AG10803 (cell line): ENCODE results near the gene INPP5A.

Experiments
- DNase-seq: peaks from one replicate; pipeline ENCODE4 v3.0.0; 2010; ENCODE audit warnings: low read depth
- H3K4me3 ChIP-seq: 2 replicates; pipeline ENCODE4 v1.5.1; 2011; ENCODE audit warnings: mild to moderate bottlenecking, low read length, control low read depth
- CTCF ChIP-seq: conservative IDR thresholded peaks from 2 replicates; pipeline ENCODE4 v1.5.1; 2011; ENCODE audit warnings: mild to moderate bottlenecking, low read length, control low read depth, inconsistent platforms

The INPP5A gene

GRCh38 chr10:132574783-132575319, 37.3 kb downstream of the INPP5A start:
- no peak overlapping the region for H3K4me3 ChIP-seq
- TF ChIP-seq CTCF = no peak
- peak; percentile 28 for DNase-seq

GRCh38 chr10:132575320-132576201, 38.0 kb downstream of the INPP5A start:
- H3K4me3 ChIP-seq = no peak overlapping the region
- peak; percentile 47 for DNase-seq
- no peak for TF ChIP-seq CTCF

GRCh38 chr10:132576671-132577349, 39.2 kb downstream of the INPP5A start:
- no peak for DNase-seq
- H3K4me3 ChIP-seq = no peak overlapping the region
- no peak for TF ChIP-seq CTCF

- H3K4me3 ChIP-seq = no peak overlapping the region
- no peak for DNase-seq
- peak; percentile 17; the same call in 1 of the 2 replicates for TF ChIP-seq CTCF
Observed at GRCh38 chr10:132577350-132578003, 39.9 kb downstream of the INPP5A start.

GRCh38 chr10:132578287-132578951, 40.8 kb downstream of the INPP5A start:
- no peak for TF ChIP-seq CTCF
- no peak overlapping the region for H3K4me3 ChIP-seq
- DNase-seq = no peak

- no peak for DNase-seq
- no peak overlapping the region for H3K4me3 ChIP-seq
- TF ChIP-seq CTCF = no peak
Observed at GRCh38 chr10:132579027-132579859, 41.7 kb downstream of the INPP5A start.
